ENCODE data around the gene FILIP1.

FILIP1 gene

DNA sequence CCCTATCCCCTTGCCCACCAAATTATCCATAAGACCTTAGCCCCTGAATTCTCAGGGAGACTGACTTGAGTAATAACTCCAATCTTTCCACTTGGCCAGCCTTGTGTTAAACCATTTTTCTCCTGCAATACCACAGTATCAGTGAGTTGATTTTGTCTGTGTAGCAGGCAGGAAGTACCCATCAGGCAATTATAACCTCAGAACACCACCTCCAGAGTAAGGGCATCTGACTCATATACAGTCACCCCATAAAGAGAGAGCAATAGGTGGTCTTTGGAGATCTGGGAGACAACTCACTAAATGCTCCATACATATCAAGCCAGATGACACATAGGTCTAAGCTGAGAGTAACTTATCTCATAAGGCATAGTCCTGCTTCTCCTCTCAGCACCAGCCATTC is 83.7 kb downstream of the FILIP1 start:
- no peak for TF ChIP-seq FOXP2 (optimal IDR thresholded peaks at IDR 0.05; ENCODE audit: borderline replicate concordance, extremely low read depth, extremely low read length, insufficient read depth)
- no peak for TF ChIP-seq POLR2AphosphoS5 (IDR thresholded peaks at IDR 0.05; ENCODE audit: low read depth, low read length)

DNA sequence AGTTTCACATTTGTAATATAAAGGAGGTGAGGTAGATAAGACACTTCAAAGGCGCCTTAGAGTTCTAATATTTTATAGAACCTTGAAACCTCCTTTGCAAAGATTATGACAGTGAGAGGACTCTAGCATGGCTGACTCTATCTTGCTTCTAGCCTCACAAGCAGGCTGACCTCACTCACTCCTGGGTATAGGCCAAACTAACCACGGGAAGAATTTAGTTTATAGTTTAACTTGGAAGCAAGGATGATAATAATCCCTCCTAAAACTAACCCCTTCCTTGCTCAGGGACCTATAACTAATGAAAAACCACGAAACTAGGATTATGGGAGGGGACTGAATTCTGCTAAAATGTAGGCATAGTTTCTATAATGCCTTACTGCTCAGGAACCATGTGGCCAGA is 84.3 kb downstream of the FILIP1 start:
- no peak for TF ChIP-seq FOXP2 (optimal IDR thresholded peaks at IDR 0.05; ENCODE audit: borderline replicate concordance, extremely low read depth, extremely low read length, insufficient read depth)
- TF ChIP-seq SIN3A (IDR thresholded peaks at IDR 0.05; ENCODE audit: borderline replicate concordance, insufficient read depth, low read length): no peak
- TF ChIP-seq, protein P1, sequence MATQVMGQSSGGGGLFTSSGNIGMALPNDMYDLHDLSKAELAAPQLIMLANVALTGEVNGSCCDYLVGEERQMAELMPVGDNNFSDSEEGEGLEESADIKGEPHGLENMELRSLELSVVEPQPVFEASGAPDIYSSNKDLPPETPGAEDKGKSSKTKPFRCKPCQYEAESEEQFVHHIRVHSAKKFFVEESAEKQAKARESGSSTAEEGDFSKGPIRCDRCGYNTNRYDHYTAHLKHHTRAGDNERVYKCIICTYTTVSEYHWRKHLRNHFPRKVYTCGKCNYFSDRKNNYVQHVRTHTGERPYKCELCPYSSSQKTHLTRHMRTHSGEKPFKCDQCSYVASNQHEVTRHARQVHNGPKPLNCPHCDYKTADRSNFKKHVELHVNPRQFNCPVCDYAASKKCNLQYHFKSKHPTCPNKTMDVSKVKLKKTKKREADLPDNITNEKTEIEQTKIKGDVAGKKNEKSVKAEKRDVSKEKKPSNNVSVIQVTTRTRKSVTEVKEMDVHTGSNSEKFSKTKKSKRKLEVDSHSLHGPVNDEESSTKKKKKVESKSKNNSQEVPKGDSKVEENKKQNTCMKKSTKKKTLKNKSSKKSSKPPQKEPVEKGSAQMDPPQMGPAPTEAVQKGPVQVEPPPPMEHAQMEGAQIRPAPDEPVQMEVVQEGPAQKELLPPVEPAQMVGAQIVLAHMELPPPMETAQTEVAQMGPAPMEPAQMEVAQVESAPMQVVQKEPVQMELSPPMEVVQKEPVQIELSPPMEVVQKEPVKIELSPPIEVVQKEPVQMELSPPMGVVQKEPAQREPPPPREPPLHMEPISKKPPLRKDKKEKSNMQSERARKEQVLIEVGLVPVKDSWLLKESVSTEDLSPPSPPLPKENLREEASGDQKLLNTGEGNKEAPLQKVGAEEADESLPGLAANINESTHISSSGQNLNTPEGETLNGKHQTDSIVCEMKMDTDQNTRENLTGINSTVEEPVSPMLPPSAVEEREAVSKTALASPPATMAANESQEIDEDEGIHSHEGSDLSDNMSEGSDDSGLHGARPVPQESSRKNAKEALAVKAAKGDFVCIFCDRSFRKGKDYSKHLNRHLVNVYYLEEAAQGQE (IDR thresholded peaks at IDR 0.05; ENCODE audit: insufficient read depth in 1 of 2, low read depth in 2 of 2, low read length in 2 of 2): no peak
- TF ChIP-seq TAF1 (IDR thresholded peaks at IDR 0.05; ENCODE audit: borderline replicate concordance, insufficient read depth, low read length): no peak
- TF ChIP-seq POLR2AphosphoS5 (IDR thresholded peaks at IDR 0.05; ENCODE audit: low read depth, low read length): no peak

DNA sequence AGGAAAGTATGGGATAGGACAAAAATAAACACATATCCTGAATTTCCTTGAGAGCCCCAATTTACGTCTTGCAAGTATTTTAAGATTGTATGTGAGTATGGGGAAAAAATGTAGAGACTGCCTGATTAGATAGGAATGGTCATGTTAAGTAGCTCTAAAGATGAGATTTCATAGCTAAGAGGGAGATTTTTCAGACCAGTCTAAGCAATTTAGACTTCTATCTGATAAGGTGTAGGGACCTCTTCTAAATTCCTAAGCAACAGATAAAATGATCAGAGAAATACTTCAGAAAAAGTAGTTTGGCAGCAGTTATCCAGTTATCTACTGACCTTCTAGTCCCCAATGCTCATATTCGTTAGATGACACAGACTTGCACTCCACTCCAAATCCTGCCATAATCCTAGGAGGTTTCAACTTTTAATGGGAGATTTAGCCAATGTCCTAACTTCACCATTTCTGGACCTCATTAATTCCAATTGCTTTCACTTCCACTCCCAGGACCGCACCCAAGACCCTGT is 90.0 kb downstream of the FILIP1 start:
- TF ChIP-seq SIN3A (IDR thresholded peaks at IDR 0.05; ENCODE audit: borderline replicate concordance, insufficient read depth, low read length) (no peak), POLR2AphosphoS5 (IDR thresholded peaks at IDR 0.05; ENCODE audit: low read depth, low read length) (no peak), FOXP2 (optimal IDR thresholded peaks at IDR 0.05; ENCODE audit: borderline replicate concordance, extremely low read depth, extremely low read length, insufficient read depth) (no peak), TAF1 (IDR thresholded peaks at IDR 0.05; ENCODE audit: borderline replicate concordance, insufficient read depth, low read length) (no peak)
- TF ChIP-seq, protein P1 (IDR thresholded peaks at IDR 0.05; ENCODE audit: insufficient read depth in 1 of 2, low read depth in 2 of 2, low read length in 2 of 2): no peak

DNA sequence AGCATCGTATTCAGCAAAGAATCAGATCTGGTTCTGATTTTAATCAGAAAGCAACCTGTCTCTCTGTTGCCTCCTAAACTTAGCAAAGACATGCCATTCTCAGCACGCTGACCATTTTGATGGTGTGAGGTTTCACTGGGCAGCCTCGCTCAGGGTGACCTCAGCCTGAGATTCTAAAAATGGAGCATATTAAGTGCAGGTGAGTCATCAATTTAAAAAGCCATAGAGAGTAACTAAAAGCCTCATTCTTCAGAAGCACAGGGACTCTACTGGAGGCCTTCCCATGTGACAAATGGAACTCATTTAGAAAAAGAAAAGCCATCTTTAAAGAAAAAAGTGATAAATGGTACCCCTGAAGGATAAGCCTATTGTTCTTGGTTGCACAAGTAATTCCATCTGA is 91.3 kb downstream of the FILIP1 start:
- TF ChIP-seq SIN3A (IDR thresholded peaks at IDR 0.05; ENCODE audit: borderline replicate concordance, insufficient read depth, low read length) (no peak), POLR2AphosphoS5 (IDR thresholded peaks at IDR 0.05; ENCODE audit: low read depth, low read length) (no peak), TAF1 (IDR thresholded peaks at IDR 0.05; ENCODE audit: borderline replicate concordance, insufficient read depth, low read length) (no peak), FOXP2 (optimal IDR thresholded peaks at IDR 0.05; ENCODE audit: borderline replicate concordance, extremely low read depth, extremely low read length, insufficient read depth) (no peak)
- TF ChIP-seq, protein P1 (IDR thresholded peaks at IDR 0.05; ENCODE audit: insufficient read depth in 1 of 2, low read depth in 2 of 2, low read length in 2 of 2): no peak

DNA sequence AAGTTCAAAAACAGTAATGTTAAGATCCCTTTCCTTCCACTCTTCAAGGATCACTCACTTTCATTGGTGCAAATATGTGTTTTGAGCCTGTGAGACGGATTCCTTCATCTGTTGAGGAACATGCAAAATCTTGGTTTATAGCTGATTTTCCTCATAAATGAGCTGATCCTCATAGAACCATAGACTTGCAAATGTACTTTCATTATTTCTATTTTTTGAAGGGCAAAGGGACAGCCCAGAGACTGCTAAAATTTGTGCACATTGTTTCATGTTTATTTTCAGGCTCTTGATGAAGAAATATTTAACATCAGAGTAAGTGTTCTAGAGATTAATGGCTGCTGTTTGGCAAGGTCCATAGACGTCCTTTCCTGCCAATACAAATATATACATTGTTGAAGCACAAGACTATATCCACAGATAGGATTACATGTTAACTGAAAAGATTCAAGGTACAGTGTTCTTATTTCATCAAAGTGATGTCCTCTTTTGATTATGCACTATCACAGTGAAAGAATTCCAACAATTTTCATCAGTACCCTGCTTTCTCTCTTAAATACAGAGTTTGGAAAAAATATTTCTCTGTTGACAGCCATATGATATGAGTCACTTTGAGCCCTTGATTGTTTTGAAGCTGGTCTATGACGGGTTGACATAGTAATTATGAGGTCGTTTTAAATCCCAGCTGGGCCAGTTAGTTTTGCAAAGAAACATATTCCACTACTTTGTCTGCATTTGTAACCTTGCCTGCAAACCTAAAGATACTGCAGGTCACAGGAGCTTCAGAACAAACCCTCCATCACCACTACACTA is 95.7 kb downstream of the FILIP1 start:
- TF ChIP-seq FOXP2 (optimal IDR thresholded peaks at IDR 0.05; ENCODE audit: borderline replicate concordance, extremely low read depth, extremely low read length, insufficient read depth): no peak
- TF ChIP-seq, protein P1 (IDR thresholded peaks at IDR 0.05; ENCODE audit: insufficient read depth in 1 of 2, low read depth in 2 of 2, low read length in 2 of 2): no peak
- TF ChIP-seq SIN3A (IDR thresholded peaks at IDR 0.05; ENCODE audit: borderline replicate concordance, insufficient read depth, low read length): no peak
- TF ChIP-seq POLR2AphosphoS5 (IDR thresholded peaks at IDR 0.05; ENCODE audit: low read depth, low read length): no peak
- TF ChIP-seq TAF1 (IDR thresholded peaks at IDR 0.05; ENCODE audit: borderline replicate concordance, insufficient read depth, low read length): no peak

Data from PFSK-1 (cell line).